Medulla oblongata (tissue), 1 donor: ENCODE measurements around the gene RGS6.

ENCODE experiments used
- DNase-seq: peaks from one replicate; pipeline ENCODE4 v3.0.0-alpha.2; 2015; ENCODE audit errors: extremely low spot score

RGS6 gene

DNA sequence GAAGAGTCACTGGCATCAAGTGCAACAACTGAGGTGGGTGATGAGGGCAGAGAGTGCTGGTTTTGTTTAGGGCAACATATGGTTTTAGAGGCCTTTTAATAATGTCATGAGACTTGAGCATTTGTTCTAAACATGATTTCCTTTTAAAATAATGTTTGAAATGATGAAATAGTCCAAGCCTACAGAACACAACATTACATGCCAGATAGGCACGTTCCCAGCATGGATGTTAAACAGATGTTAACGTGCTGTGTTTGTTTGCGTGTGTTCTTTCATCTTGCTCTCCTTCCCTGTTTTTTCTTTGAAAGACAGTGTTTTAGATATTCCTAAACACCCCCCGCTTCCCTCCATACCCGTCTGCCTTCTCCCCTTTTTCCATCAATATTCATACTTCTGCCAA lies 82.3 kb downstream of the RGS6 start:
- no peak for DNase-seq

DNA sequence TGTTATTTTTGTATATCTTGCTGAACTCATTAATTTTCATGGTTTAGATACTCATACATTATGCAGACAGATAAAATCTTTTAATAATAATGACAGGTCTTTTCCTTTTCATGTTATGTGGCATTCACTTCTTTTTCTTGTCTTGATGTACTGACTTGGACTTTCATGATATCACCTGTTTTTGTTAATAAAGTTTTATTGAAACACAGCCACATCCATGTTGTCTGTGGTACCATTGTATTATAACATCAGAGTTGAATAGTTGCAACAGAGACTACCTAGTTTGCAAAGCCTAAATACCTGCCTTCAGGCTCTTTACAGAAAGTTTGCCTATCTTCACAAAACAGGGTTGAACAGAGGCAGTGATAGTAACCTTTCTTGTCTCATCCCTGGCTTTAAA lies 85.1 kb downstream of the RGS6 start:
- no peak for DNase-seq

DNA sequence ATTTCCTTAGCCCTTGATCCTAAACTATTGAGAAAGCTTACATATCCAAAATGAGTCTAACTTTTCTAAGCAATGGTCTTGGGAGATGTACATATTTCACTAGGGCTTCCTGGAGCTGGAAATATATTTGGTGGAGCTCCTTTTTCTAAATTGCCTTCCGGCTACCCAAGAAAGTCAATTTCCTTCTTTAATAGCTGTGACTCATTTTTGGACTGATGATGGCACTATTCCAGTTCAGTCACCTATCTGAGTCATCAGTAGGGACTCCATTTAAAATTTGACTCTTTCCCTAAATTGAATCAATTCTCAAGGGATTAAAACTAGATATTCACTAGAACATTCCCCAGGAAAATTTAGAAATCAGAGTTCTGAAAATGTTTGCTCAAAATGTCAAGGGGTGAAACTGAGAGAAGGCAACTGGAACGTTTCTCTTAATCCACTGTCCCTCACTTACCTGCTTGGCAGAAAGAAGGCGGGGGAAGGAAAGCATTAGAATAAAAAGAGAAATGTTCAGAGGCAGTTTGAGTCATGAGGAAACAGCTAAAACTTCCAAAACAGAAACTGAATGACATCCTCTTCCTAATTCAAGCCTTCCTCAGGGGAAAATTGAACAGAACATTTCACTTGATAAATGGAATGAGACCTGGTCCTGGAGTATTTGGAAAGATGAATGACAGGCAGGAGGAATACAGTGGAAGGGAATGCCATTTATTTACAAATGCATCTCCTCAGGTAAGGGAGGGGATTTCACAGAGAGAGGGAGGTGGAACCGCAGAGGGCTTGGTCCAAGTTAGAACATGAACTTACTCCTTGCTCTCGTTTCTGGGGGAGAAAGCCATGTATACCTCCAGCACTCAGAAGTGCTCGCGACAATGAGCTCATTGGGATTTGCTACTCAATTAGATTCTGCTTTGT lies 91.2 kb downstream of the RGS6 start:
- DNase-seq = no peak

DNA sequence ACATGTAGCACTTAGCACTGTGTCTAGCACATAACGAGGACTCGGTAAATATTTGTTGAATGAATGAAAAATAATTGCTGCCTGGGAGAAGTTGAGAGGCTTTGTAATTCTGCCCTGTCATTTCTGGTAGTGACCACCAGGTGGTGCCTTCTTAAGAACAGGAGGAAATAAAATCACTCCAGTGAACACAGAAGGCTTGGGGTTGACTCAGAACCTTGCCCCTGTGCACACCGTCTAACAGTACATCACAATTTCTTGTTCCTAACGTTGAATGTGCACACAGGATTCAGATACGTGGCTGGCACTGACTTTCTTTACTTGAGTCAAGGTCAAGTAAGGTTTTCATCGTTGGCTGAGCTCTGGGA lies 91.8 kb downstream of the RGS6 start:
- peak; percentile 30 for DNase-seq

DNA sequence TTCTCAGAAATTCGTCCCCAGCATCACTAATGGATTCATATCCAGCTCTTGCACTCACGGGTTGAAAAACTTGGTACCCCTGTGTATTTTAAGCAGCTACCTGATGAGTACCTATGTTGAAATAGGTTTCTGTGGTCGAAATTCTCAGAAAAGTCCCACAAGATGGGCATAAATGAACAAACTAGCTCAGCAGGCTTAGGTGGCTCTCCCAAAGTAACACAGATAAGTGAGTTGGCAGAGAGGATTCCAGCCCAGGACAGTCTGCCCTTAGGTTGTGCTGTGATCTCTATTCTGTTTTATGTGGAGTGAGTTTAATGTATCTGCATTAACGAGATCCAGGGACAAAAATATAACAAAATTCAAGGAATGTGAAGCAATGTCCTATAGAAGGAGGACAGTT lies 92.3 kb downstream of the RGS6 start:
- DNase-seq = no peak

DNA sequence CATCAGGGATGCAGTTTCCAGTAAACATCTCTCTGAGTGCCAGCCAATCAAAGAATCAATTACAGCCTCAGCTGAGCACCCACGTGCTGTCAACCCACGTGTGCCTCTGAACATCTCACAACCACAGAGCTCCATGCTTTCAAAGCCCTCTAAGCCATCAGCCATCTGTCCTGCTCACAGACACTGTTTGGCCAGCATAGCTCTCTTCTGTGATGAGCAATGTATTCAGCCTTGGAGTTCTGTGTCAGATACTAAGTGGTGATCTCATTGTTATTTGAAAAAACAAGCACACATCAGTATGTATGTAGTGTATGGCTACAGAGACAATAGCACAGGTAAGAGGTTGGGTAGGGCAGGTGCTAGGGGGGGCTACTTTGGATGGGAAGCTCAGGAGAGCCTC lies 94.3 kb downstream of the RGS6 start:
- no peak for DNase-seq

DNA sequence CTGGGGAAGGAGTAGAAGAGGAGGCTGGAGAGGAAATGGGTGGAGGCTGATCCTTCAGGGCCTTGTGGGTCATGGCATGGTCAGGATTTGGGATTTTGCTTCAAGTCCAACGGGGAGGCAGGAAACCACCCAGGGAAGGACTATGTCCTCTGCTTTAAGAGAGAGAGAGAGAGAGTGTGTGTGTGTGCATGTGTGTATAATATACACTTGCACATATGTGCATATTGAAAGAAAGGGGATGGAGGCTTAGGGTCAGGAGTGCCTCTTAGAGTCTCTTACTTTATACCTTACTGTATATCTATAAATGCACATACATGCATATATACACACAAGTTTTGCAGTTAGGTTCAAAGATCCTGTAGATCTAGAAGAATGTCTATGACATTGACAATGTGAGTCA lies 94.8 kb downstream of the RGS6 start:
- DNase-seq = no peak

DNA sequence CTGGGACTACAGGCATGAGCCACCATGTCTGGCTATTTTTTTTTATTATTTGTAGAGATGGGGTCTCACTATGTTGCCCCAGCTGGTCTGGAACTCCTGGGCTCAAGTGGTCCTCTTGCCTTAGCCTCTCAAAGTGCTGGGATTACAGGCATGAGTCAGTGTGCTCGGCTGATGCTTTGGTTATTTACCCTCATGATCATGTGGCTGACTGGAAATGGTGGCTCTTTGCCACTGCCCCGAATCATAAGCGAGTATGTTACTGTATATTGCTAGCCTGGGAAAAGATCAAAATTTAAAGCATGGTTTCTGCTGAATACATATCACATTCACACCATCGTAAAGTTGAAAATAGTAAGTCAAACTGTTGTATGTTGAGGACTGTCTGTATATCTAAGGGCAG lies 101.1 kb downstream of the RGS6 start:
- no peak for DNase-seq

DNA sequence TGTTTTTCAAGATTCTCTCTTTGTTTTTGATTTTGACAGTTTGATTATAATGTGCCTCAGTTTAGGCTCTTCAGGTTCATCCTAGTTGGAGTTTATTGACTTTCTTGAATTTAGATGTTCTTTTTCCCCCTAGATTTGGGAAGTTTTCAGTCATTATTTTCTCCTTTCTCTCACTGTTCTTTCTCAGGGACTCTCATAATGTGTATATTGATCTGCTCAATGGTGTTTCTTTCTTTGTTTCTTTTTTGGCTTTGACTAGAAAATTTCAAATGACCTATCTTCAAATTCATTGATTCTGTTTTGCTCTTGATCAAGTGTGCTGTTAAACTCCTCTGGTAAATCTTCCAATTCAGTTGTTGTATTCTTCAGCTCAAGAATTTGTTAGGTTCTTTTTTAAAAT lies 108.3 kb downstream of the RGS6 start:
- no peak for DNase-seq

DNA sequence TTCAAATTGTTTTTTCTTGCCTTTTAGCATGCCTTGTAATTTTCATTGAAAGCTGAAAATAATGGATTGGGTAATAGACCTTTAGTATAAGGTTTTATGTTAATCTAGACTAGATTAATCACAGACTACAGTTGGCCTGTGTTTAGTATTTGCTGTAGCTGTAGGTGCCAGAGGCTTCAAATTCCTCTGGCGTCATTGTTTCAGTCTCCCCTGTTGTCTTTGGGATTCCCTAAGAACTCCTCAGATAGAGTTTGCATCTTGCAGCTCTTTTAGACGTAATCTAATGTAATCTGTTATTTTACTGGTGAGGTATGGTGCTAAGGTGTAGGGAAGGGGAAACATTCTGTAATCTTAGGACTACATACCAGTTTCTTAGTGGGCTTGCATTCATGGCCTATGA lies 113.0 kb downstream of the RGS6 start:
- DNase-seq = no peak

DNA sequence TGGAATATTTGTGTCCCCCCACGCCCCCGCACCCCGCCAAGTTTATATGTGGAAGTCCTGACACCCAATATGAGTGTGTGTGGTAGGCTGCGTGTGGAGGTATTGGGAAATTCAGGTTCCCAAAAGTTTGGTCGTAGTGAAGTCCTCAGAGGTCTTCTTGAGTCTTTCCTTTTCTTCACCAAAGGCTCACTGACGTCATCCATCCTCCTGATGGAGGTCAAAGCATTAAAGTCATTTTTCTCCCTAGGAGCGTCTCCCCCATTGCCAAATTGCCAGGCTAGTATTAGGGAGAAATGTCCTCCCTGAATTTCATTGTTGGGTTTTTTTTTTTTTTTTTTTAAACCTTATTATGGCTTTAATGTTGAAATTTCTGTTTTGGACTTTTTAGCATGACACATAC lies 113.7 kb downstream of the RGS6 start:
- no peak for DNase-seq

DNA sequence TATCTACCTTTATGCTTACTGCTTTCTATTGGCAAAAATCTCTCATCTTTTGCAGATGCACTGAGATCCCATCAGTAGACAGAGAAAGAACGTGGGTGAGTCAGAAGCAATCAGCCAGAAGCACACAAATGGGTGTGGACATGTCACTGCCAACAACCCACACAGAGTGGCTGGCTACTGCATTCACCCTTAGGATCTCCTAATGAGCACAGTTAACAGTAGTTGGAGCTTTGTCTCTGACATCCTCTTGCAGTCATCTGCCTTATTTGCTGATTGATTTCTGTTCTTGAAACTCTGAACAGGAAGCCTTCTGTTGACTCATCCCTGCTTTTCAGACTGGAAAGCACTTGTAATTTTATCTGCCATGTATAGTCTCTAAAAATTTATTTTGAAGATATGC lies 117.2 kb downstream of the RGS6 start:
- no peak for DNase-seq

DNA sequence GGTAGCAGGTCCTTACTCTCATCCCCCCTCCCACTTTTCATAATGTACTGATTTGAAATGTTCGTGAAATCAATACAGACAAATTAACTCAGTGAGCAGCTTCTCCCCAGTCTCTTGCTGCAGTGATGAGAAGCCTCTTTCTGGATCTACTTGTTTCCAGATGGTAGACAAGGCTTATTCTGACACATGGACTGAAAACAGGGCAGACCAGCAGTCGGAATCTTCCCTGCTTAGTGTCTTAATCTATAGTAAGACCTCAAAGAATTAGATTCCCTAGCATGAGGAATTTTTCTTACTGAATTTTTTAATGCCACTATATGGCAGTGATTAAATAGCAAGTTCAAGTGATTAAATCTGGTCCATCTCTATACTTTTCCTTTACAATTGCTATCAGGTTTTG lies 120.1 kb downstream of the RGS6 start:
- DNase-seq = no peak

DNA sequence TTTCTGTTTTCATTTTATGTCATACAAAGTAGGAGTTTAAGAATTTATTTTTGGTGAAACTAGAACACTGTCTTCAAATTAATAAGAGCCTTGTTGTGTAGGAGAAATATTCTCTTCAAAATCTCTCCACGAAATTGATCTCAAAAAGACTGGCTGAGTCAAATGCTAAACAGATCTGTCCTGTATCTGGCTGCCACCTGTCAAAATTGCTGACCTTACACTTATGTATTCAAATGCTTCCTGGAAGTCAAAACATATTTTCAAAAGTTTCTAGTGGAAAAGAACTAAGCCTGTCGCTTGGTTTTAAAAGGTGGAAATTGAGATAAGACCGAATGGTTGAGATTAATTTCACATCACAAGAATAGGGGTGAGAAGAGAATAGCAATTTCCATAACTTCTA lies 121.4 kb downstream of the RGS6 start:
- DNase-seq = no peak

DNA sequence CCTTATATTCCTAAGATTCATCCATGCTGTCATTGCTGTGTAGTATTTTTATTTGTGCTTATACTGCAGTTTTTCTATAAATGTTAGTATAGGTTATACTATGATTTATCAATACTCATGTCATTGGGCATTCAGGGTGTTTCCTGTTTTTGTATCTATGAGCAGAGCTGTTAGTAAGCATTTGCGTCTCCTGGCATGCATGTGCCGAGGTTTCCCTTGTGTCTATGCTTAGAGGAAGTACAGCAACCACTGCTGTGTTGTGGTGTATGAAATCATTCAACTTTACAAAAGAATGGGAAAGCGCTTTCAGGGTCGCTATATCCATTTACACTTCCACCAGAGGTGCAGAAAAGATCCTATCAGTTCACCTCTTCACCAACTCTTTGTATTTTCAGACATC lies 122.7 kb downstream of the RGS6 start:
- no peak for DNase-seq

DNA sequence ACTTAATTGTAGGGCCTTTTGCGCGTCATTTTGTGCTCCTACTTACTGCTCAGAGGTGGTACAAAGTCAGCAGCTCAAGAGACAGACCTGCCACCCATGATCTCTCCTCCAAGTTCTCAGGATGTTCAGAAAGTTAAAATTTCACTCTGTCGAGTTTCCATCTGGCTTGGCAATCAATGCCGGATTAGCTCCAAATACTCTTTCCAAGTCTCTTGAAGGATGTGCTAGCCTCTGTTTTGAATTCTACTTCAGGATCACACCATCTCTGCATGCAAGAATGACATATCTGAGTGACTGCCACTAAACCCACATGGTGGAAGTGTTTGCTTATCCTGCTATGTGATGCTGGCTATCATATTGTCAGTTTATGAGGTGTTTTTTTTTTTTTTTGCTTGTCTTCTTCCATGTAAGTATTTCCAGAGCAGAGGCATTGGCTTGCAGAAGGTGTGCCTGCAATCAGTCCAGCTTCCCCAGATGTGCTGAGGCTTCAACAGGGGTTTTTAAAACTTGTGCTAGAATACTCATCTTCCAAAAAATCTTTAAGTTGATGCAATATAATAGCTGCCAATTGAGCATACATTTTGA lies 125.6 kb downstream of the RGS6 start:
- no peak for DNase-seq

DNA sequence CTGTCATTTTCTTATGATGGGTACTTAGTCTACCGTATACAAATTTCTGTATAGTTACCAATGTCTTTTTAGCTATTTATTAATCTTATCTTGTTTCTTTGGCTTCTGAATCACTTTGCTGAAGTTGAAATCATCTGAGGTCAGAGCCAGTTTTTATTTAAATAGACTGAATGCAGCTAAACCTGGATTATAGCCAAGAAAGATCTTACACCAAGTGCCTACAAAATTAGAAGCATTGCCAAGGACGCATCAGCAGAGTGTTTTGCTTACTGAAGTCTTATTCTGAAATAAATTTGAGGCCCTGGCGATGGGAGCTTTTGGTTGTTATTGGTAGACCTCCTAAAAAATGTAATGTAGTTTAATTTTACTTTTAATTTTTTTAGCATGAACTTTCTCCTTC lies 128.2 kb downstream of the RGS6 start:
- no peak for DNase-seq

DNA sequence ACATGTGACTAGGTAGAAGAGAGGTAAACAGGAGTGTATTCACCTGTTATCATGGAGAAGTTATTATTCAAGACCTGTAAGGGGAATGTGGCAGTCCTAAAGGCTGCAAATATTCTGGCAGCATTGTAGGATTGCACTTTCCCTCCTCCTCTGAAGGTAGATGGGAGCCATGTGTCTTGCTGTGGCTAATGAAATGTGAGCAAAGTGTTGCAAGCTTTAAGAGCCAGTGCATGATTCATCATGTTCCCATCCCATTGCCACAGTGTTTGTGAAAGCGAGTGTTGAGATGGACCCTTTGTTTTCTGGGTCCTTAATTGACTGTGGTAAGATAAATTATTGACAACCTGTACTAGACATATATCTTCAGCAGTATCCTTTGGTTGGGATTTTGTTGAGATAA lies 128.7 kb downstream of the RGS6 start:
- DNase-seq = no peak

DNA sequence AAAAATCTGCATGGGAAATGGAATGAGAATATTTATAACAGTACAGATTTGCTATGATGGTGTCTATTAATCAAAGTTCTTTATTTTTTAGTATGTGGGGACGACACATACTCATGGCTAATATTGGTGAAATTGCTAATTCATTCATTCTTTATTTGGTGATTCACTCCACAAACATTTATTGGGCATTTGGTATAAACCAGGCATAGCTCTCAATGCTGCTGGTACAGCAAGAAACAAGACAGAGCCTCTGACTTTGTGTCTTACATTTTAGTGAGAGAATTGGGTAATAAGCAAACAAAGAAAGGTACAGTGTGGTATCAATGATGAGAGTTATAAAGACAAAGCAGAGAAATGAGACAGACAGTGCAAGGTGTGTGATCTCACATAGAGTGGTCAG lies 129.5 kb downstream of the RGS6 start:
- no peak for DNase-seq

DNA sequence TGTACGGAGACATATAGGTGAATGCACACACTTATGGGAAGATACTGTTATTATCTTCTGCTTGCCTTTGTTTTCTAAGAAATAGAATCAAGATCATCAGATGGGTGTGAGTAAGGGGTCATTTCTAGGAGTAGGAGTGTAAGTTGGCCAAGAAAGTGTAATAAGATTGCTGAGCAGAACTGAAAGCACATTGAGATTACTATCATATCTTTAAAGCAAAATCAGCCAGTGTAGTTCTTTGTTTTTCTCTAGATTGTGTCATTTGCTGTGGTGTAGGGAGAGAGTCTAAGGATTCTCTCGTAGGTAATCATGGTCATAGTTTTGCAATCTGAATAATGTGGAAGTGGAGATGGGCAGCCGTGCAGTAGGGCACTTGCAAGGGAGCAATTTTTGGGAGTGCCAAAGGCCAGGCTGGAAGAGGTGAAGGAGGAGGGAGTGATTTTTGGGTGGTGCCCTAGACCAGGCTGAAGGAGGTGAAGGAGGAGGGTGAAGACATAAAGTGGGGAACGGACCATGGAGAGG lies 131.6 kb downstream of the RGS6 start:
- DNase-seq = no peak

DNA sequence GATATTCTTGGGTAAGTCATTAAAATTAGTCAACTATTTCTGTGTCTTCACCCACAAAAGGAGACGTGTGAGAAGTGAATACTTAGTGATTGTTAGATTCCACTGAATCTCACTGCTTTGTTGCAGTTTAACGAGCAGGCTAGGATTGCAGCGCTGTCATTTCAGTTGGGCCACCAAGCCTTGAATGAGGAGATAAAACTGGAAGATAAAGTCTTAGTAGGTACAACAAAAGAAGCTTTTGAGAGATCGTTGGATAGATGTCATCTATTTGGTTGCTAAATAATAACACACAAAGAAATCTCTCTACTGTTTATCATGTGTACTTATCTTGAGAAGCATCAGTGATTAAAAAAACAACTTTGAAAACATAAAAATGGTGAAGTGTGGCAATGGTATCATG lies 132.3 kb downstream of the RGS6 start:
- DNase-seq = no peak

DNA sequence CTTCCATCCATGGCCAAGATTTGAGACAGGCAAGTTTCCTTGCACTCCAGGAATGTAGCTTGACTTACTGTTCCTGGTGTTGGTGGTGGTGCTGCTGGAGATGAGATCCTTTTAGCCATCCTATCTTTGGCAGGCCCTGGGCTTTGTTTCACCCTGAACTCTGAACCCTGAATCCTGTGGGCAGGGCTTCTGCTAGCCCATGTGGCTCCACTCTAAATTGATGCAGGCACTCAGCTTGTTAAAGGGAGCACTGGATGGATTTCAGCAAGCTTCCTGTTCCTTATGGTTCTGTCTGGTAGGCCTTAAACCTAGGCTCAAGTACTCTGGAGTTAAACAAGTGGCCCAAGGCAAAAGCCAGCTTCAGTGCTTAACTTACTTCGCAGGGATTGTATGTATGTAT lies 138.2 kb downstream of the RGS6 start:
- DNase-seq = no peak

DNA sequence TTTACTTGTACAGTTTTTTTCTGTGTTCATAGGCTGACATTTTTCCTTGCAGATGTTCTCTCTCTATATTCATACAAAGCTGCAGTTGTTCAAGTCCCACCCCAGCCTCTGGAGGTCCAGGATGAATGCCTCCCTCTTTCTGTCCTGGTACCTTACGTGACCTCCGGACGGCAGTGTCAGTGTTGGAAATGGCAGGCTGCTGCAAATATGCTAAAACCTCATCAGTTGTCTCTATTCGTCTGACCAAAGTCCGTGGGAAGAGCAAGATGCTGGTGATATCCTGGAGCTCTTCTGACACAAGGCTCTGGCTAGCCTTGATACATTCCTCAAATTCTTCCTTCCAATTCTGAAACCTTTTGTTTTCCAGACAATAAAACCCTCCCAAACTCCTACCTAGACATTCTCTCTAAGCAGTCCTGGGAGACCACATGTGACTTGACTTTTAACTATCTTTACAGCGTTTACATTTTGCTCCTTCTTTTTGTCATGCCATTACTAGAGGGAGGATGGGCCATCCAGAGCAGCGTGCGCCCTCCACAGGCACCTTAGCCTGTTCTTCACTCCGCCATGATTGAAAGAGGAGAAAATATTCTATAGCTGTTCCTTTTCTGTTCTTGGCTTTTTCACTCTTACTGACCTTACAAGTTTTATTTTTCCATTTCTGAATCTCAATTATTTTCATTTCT lies 143.6 kb downstream of the RGS6 start:
- no peak for DNase-seq
